BE2C (cell line): ENCODE measurements around the gene CNTNAP3B.
"Not testable (repeated sequence)": the region's sequence is repeated elsewhere in the genome, so short reads cannot be mapped to it uniquely, and the experiment has no call there.

Source experiments
- DNase-seq: peaks from one replicate; pipeline ENCODE4 v3.0.0-alpha.2; 2020
- H3K27me3 ChIP-seq: fragments of 250-450 bp; sonication (Bioruptor Pico); 2 replicates; pipeline ENCODE4 v1.5.1; 2020; ENCODE audit warnings: mild to moderate bottlenecking
- H3K36me3 ChIP-seq: fragments of 250-450 bp; sonication (Bioruptor Pico); 2 replicates; pipeline ENCODE4 v1.5.1; 2020; ENCODE audit warnings: mild to moderate bottlenecking
- H3K4me1 ChIP-seq: fragments of 250-450 bp; sonication (Bioruptor Pico); 2 replicates; pipeline ENCODE4 v1.5.1; 2020
- H3K4me3 ChIP-seq: 2 replicates; pipeline ENCODE4 v1.5.1; 2011; ENCODE audit warnings: low read depth, low read length
- H3K9me3 ChIP-seq: fragments of 250-450 bp; sonication (Bioruptor Pico); 2 replicates; pipeline ENCODE4 v1.5.1; 2020

CNTNAP3B gene

GRCh38 chr9:41874557-41874956 lies 254.7 kb downstream of the CNTNAP3B start:
- not testable (repeated sequence) for H3K4me3 ChIP-seq, H3K9me3 ChIP-seq, H3K4me1 ChIP-seq, DNase-seq, H3K36me3 ChIP-seq, H3K27me3 ChIP-seq

GRCh38 chr9:41855422-41855821 lies 273.8 kb downstream of the CNTNAP3B start:
- not testable (repeated sequence) for DNase-seq, H3K9me3 ChIP-seq, H3K4me3 ChIP-seq, H3K27me3 ChIP-seq, H3K36me3 ChIP-seq, H3K4me1 ChIP-seq

GRCh38 chr9:41851848-41852740 lies 277.1 kb downstream of the CNTNAP3B start:
- not testable (repeated sequence) for H3K27me3 ChIP-seq, H3K36me3 ChIP-seq, H3K4me1 ChIP-seq, H3K9me3 ChIP-seq, DNase-seq, H3K4me3 ChIP-seq

GRCh38 chr9:41847829-41848228 lies 281.4 kb downstream of the CNTNAP3B start:
- not testable (repeated sequence) for H3K27me3 ChIP-seq, H3K4me1 ChIP-seq, DNase-seq, H3K4me3 ChIP-seq, H3K9me3 ChIP-seq, H3K36me3 ChIP-seq
